HL-60 (cell line): ENCODE data around the gene BAZ1B.
"Not testable (repeated sequence)": the region's sequence is repeated elsewhere in the genome, so short reads cannot be mapped to it uniquely, and the experiment has no call there.

Experiments
- DNase-seq, 2 experiments: peaks; one replicate each; pipeline ENCODE4 v3.0.0-alpha.2; 2010 to 2020; ENCODE audit warnings: low read depth in 1 of 2, low spot score in 1 of 2
- H3K27ac ChIP-seq: fragments of 250-450 bp; sonication (Bioruptor Pico); replicated peaks from 2 replicates; pipeline ENCODE4 v1.5.1; 2020; ENCODE audit warnings: mild to moderate bottlenecking, moderate library complexity
- H3K27me3 ChIP-seq: fragments of 250-450 bp; sonication (Bioruptor Pico); 2 replicates; pipeline ENCODE4 v1.5.1; 2021; ENCODE audit warnings: mild to moderate bottlenecking, moderate library complexity; ENCODE audit not compliant: insufficient read depth, poor library complexity, severe bottlenecking
- H3K4me3 ChIP-seq: replicated peaks from 2 replicates; pipeline ENCODE4 v1.5.1; 2011; ENCODE audit warnings: mild to moderate bottlenecking, control low read depth, low read length; ENCODE audit not compliant: insufficient read depth
- CTCF ChIP-seq: IDR thresholded peaks from one replicate; pipeline ENCODE4 v1.5.1; 2011; ENCODE audit warnings: low read length, control low read depth, inconsistent platforms; ENCODE audit not compliant: insufficient read depth
- GABPA ChIP-seq: IDR thresholded peaks from 2 replicates; pipeline ENCODE4 v1.6.1; 2012; ENCODE audit warnings: low read depth
- POLR2AphosphoS5 ChIP-seq: IDR thresholded peaks from 2 replicates; pipeline ENCODE4 v1.6.1; 2012; ENCODE audit warnings: low read depth
- REST ChIP-seq: IDR thresholded peaks from 2 replicates; pipeline ENCODE4 v1.6.1; 2012; ENCODE audit warnings: low read depth; ENCODE audit not compliant: insufficient replicate concordance
- SPI1 ChIP-seq: IDR thresholded peaks from 2 replicates; pipeline ENCODE4 v1.6.1; 2012; ENCODE audit warnings: low read depth, mild to moderate bottlenecking, borderline replicate concordance

BAZ1B gene

DNA sequence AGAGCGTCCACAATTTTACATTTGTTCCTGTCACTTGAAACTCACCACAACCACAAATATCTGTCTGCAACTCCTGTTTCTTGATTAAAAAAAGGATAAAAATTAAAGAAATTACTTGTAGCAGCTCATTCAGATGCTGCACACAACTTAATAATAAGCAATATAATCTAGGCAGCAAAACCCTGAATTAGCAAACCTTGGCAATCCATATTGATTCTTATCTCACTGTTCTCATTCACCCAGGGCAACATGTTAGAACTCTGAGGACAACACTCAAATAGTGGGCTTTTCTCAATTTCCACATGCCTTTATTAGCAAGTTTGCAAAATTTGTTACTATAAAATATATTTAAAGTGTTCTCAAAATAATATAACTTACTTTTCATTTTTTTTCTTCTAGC, 38.9 kb downstream of the BAZ1B start:
- H3K27me3 ChIP-seq: no peaks in the 10 kb centered on the region
- TF ChIP-seq GABPA: no peak
- no peak for TF ChIP-seq POLR2AphosphoS5
- TF ChIP-seq CTCF: no peak
- TF ChIP-seq REST: no peak
- TF ChIP-seq SPI1: no peak
- no peak overlapping the region for H3K4me3 ChIP-seq
- no peak for DNase-seq
- no peak overlapping the region for H3K27ac ChIP-seq

DNA sequence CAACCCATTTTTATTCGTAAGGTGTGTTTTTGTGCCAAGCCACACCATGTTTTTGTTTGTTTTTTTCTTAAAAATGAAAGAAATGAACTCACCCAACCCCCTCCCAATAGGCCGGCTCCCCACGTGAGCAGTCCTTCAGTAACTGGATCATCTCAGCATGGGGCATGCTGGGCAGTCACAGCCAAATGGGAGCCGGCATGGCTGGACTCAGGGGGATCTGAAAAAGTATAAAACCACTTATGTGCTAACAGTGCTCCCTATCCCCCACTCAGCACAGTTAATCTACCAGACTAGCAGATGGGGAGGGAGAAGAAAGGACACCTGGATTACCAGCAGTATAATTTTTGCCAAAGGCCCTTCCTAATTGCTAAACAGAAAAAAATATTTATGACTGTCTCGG, 39.3 kb downstream of the BAZ1B start:
- no peak for TF ChIP-seq CTCF
- TF ChIP-seq SPI1: no peak
- TF ChIP-seq REST: no peak
- TF ChIP-seq POLR2AphosphoS5: no peak
- no peak for TF ChIP-seq GABPA
- no peak for DNase-seq

GRCh38 chr7:73481521-73481920, 40.6 kb downstream of the BAZ1B start:
- not testable (repeated sequence) for H3K27me3 ChIP-seq, DNase-seq

More for the DNA sequence above, 39.3 kb downstream of the BAZ1B start:
- Histone ChIP-seq H3K27ac (no peak overlapping the region), H3K4me3 (no peak overlapping the region), H3K27me3 (no peaks in the 10 kb centered on the region)

DNA sequence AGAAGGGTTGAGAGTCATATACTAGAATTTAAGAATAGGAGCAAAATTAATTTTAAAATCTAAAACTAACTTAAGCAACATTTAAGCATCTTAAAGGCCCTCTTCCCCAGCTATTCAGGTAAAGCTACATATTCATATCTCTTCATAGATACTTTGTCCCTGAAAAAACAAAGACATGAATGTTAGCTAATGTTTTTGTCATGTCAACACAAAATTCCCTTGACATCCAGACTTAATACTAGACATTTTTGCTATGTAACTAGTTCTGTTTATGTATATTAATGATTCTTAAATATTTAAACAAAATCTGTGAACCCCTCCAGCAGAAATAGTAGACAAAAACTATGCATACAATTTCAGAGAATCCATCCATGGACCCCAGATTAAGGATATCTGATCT, 43.5 kb downstream of the BAZ1B start:
- Histone ChIP-seq H3K27ac (no peak overlapping the region), H3K4me3 (no peak overlapping the region), H3K27me3 (no peaks in the 10 kb centered on the region)
- no peak for DNase-seq
- TF ChIP-seq REST (no peak), SPI1 (no peak), GABPA (no peak), CTCF (no peak), POLR2AphosphoS5 (no peak)

More at GRCh38 chr7:73481521-73481920, 40.6 kb downstream of the BAZ1B start:
- not testable (repeated sequence) for H3K4me3 ChIP-seq, H3K27ac ChIP-seq
